IMR-90 (cell line): ENCODE measurements around the gene KAT6B. TPM values are rescaled to one million over a fixed set of nuclear protein-coding genes. Genes with fewer than 3 reads are reported as not detected.
A peak's percentile ranks its signal among the peaks of the same experiment; 100 is the strongest.

ENCODE experiments used
- ATAC-seq: fragments of 200-7000 bp; cut with Tn5 transposase; 2 replicates; pipeline ENCODE4 v1.9.1; 2020; ENCODE audit warnings: low read depth, mild to moderate bottlenecking, moderate library complexity
- BruUV-seq: library from RNA; stranded (reverse); fragments of 400-500 nt; replicated peaks from 2 replicates; lab custom pipeline; 2021; lab: Mats Ljungman, UMichigan
- CTCF ChIA-PET: fragments of 300-600 bp; formaldehyde crosslinking; extraction: SDS; loops from one replicate; lab custom pipeline; 2021; ENCODE audit warnings: antibody characterized with exemption; lab: Yijun Ruan, JAX
- POLR2A ChIA-PET: fragments of 300-600 bp; sonication (Branson Sonifier 250); formaldehyde crosslinking; loops from one replicate; lab custom pipeline; 2022; ENCODE audit warnings: antibody characterized with exemption; ENCODE audit not compliant: unreplicated experiment; lab: Charles Lee
- DNase-seq: peaks from one replicate; pipeline ENCODE4 v3.0.0; 2013
- H2AFZ ChIP-seq: replicated peaks from 2 replicates; pipeline ENCODE3; 2013; ENCODE audit warnings: low read length, mild to moderate bottlenecking; ENCODE audit not compliant: poor library complexity
- H2AK5ac ChIP-seq: 2 replicates; pipeline ENCODE4 v1.6.1; 2013; ENCODE audit warnings: low read depth, low read length, inconsistent platforms
- H2AK9ac ChIP-seq: replicated peaks from 2 replicates; pipeline ENCODE3; 2013; ENCODE audit warnings: mild to moderate bottlenecking, low read depth, low read length, moderate library complexity; ENCODE audit not compliant: poor library complexity
- H2BK120ac ChIP-seq: 2 replicates; pipeline ENCODE4 v1.6.1; 2013; ENCODE audit warnings: low read depth, low read length, inconsistent platforms
- H2BK15ac ChIP-seq: 3 replicates; pipeline ENCODE4 v1.6.1; 2013; ENCODE audit warnings: low read depth, low read length, inconsistent platforms
- H2BK20ac ChIP-seq: 2 replicates; pipeline ENCODE4 v1.6.1; 2013; ENCODE audit warnings: low read depth, mild to moderate bottlenecking, inconsistent platforms, low read length, moderate library complexity
- H2BK5ac ChIP-seq: 2 replicates; pipeline ENCODE4 v1.6.1; 2013; ENCODE audit warnings: mild to moderate bottlenecking, low read depth, low read length, inconsistent platforms; ENCODE audit not compliant: poor library complexity, severe bottlenecking
- H3K14ac ChIP-seq: replicated peaks from 2 replicates; pipeline ENCODE4 v1.6.1; 2013; ENCODE audit warnings: low read depth, low read length, inconsistent platforms
- H3K18ac ChIP-seq: 2 replicates; pipeline ENCODE4 v1.6.1; 2013; ENCODE audit warnings: low read depth, low read length, control low read depth
- H3K23ac ChIP-seq: 2 replicates; pipeline ENCODE4 v1.6.1; 2013; ENCODE audit warnings: low read depth, low read length, inconsistent platforms
- H3K27ac ChIP-seq: 2 replicates; pipeline ENCODE4 v1.5.1; 2013; ENCODE audit warnings: mild to moderate bottlenecking, control low read depth, low read length; ENCODE audit not compliant: insufficient read depth
- H3K27me3 ChIP-seq: 2 replicates; pipeline ENCODE4 v1.6.1; 2013; ENCODE audit warnings: low read length; ENCODE audit not compliant: control insufficient read depth, insufficient read depth
- H3K36me3 ChIP-seq: 2 replicates; pipeline ENCODE4 v1.6.1; 2013; ENCODE audit warnings: low read length, mixed read lengths; ENCODE audit not compliant: control insufficient read depth, insufficient read depth
- H3K4ac ChIP-seq: 2 replicates; pipeline ENCODE4 v1.6.1; 2013; ENCODE audit warnings: low read depth, low read length, inconsistent platforms
- H3K4me1 ChIP-seq: 2 replicates; pipeline ENCODE4 v1.6.1; 2013; ENCODE audit warnings: low read length, mixed read lengths; ENCODE audit not compliant: control insufficient read depth, insufficient read depth
- H3K4me2 ChIP-seq: 2 replicates; pipeline ENCODE4 v1.6.1; 2013; ENCODE audit warnings: low read depth, mild to moderate bottlenecking, control low read depth, low read length, moderate library complexity
- H3K4me3 ChIP-seq: 2 replicates; pipeline ENCODE4 v1.5.1; 2013; ENCODE audit warnings: low read depth, mild to moderate bottlenecking, control low read depth, low read length, moderate library complexity; ENCODE audit not compliant: insufficient read depth
- H3K56ac ChIP-seq: 2 replicates; pipeline ENCODE4 v1.6.1; 2013; ENCODE audit warnings: low read length, inconsistent platforms; ENCODE audit not compliant: insufficient read depth; ENCODE audit errors: extremely low read depth
- H3K79me1 ChIP-seq, 2 experiments: 2 replicates each; pipeline ENCODE4 v1.6.1; 2013; ENCODE audit warnings: low read length in 2 of 2, inconsistent platforms in 1 of 2, low read depth in 1 of 2
- H3K9ac ChIP-seq: 2 replicates; pipeline ENCODE4 v1.6.1; 2013; ENCODE audit warnings: low read depth, low read length, control low read depth
- H3K9me1 ChIP-seq: 2 replicates; pipeline ENCODE4 v1.6.1; 2013; ENCODE audit warnings: low read length, inconsistent platforms; ENCODE audit not compliant: insufficient read depth
- H3K9me3 ChIP-seq: 2 replicates; pipeline ENCODE4 v1.6.1; 2013; ENCODE audit warnings: low read length; ENCODE audit not compliant: control insufficient read depth, insufficient read depth
- H4K20me1 ChIP-seq: 2 replicates; pipeline ENCODE4 v1.6.1; 2013; ENCODE audit warnings: low read length, inconsistent platforms; ENCODE audit not compliant: insufficient read depth
- H4K5ac ChIP-seq: 2 replicates; pipeline ENCODE4 v1.6.1; 2013; ENCODE audit warnings: mild to moderate bottlenecking, low read depth, low read length, control low read depth
- H4K8ac ChIP-seq, 2 experiments: 2 replicates each; pipeline ENCODE4 v1.6.1; 2013; ENCODE audit warnings: low read depth in 2 of 2, low read length in 2 of 2, control low read depth in 1 of 2, inconsistent platforms in 1 of 2
- H4K91ac ChIP-seq: 2 replicates; pipeline ENCODE4 v1.6.1; 2013; ENCODE audit warnings: low read depth, low read length, inconsistent platforms; ENCODE audit not compliant: insufficient read depth
- BHLHE40 ChIP-seq: fragments of 150-350 bp; IDR thresholded peaks from 2 replicates; pipeline ENCODE4 v1.6.1; 2016; ENCODE audit warnings: mild to moderate bottlenecking, low read depth, low read length
- CEBPB ChIP-seq: IDR thresholded peaks from 2 replicates; pipeline ENCODE4 v1.6.1; 2012; ENCODE audit warnings: low read depth, low read length, improper control_type of control experiment
- CHD1 ChIP-seq: IDR thresholded peaks from 2 replicates; pipeline ENCODE4 v1.6.1; 2012; ENCODE audit warnings: low read depth, low read length, improper control_type of control experiment
- CTCF ChIP-seq: conservative IDR thresholded peaks from 2 replicates; pipeline ENCODE4 v1.5.1; 2012; ENCODE audit warnings: mild to moderate bottlenecking, low read depth, low read length, improper control_type of control experiment
- ELK1 ChIP-seq: fragments of 150-350 bp; IDR thresholded peaks from 2 replicates; pipeline ENCODE4 v1.6.1; 2016; ENCODE audit warnings: low read depth, mild to moderate bottlenecking, low read length, moderate library complexity, borderline replicate concordance
- FOS ChIP-seq: fragments of 150-350 bp; IDR thresholded peaks from 2 replicates; pipeline ENCODE4 v1.6.1; 2016; ENCODE audit warnings: low read depth, low read length
- MAFK ChIP-seq: IDR thresholded peaks from 2 replicates; pipeline ENCODE4 v1.6.1; 2012; ENCODE audit warnings: low read depth, low read length, improper control_type of control experiment
- MAZ ChIP-seq: IDR thresholded peaks from 2 replicates; pipeline ENCODE4 v1.6.1; 2012; ENCODE audit warnings: low read depth, mild to moderate bottlenecking, low read length, improper control_type of control experiment, moderate library complexity, borderline replicate concordance
- MXI1 ChIP-seq: IDR thresholded peaks from 2 replicates; pipeline ENCODE4 v1.6.1; 2012; ENCODE audit warnings: low read depth, mild to moderate bottlenecking, low read length, moderate library complexity, borderline replicate concordance
- POLR2A ChIP-seq: IDR thresholded peaks from 2 replicates; pipeline ENCODE4 v1.6.1; 2012; ENCODE audit warnings: mild to moderate bottlenecking, low read depth, low read length
- RAD21 ChIP-seq: IDR thresholded peaks from 2 replicates; pipeline ENCODE4 v1.6.1; 2012; ENCODE audit warnings: low read length, improper control_type of control experiment
- RCOR1 ChIP-seq: IDR thresholded peaks from 2 replicates; pipeline ENCODE4 v1.6.1; 2012; ENCODE audit warnings: mild to moderate bottlenecking, low read length, improper control_type of control experiment; ENCODE audit not compliant: insufficient replicate concordance
- SMC3 ChIP-seq: fragments of 150-350 bp; IDR thresholded peaks from 2 replicates; pipeline ENCODE4 v1.6.1; 2016; ENCODE audit warnings: low read depth, mild to moderate bottlenecking, antibody characterized with exemption, low read length, moderate library complexity
- WGBS, 2 experiments: methylation state at CpG; one replicate each; pipeline versions ENCODE4 v1.1.5 to v1.1.7; 2013; ENCODE audit warnings: missing lambda C conversion rate in 2 of 2; ENCODE audit not compliant: insufficient read length in 1 of 2; ENCODE audit errors: extremely low coverage in 2 of 2; 5-methylcytosine and 5-hydroxymethylcytosine counted together
- dilution Hi-C: fragments of 300-500 bp; cut with HindIII; formaldehyde crosslinking; loops from one replicate; pipeline ENCODE4 v1.14.3; 2018; ENCODE audit warnings: low sequenced_read_pairs; ENCODE audit not compliant: unreplicated experiment
- in situ Hi-C: fragments of 300-500 bp; cut with MboI; formaldehyde crosslinking; loops from 3 replicates; pipeline ENCODE4 v1.14.3; 2019; ENCODE audit warnings: low sequenced_read_pairs, inconsistent platforms, mixed read lengths
- intact Hi-C: fragments of 100-400 bp; cut with micrococcal nuclease; formaldehyde crosslinking; loops from 2 replicates; pipeline ENCODE4 v1.10.0; 2022
- polyA plus RNA-seq, 3 experiments: library from polyadenylated mRNA; depleted of rRNA; stranded (reverse); fragments of >200 nt; gene quantifications; 2 replicates each; pipeline ENCODE4 v1.2.3, GENCODE V29; 2012; ENCODE audit warnings: low replicate concordance in 1 of 3
- total RNA-seq: library from RNA; depleted of rRNA; stranded (reverse); fragments of >200 nt; gene quantifications from 2 replicates; pipeline ENCODE4 v1.2.3, GENCODE V29; 2012

The KAT6B gene
- total and polyA plus RNA-seq, 2 of the 4 experiments (the other 2 are of a cell fraction): 8.8 to 28.1 TPM

DNA sequence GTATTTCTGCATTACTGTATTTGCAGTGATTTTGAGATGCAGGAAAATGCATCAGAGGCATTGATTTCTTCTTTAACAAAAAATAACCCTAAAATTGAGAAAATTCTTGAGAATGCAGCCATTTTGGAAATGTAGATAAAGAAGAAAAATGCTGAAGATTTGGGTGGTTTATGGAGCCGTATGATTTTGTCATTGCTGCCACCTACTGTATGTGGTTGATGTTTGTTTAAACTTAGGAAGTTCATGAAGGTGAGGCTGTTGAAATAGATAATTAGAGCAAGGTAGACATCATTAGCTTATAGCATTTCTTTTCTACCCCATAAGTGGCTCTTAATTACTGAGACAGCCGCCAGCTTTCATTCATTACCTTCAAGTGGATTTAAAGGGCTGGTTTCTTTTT lies 193.0 kb downstream of the KAT6B start:
- Histone ChIP-seq H4K5ac (no peak overlapping the region), H3K9me1 (peaks cover 4% of the 10 kb centered on the region; the same call in 1 of the 2 replicates), H4K91ac (no peak overlapping the region), H4K8ac (no peak overlapping the region), H3K4me1 (peaks cover 7% of the 10 kb centered on the region), H3K4ac (no peak overlapping the region), H3K4me2 (no peak overlapping the region), H2AK5ac (no peak overlapping the region), H3K56ac (no peak overlapping the region), H2BK5ac (no peak overlapping the region), H2BK20ac (no peak overlapping the region), H3K18ac (no peak overlapping the region), H3K9ac (no peak overlapping the region), H3K23ac (no peak overlapping the region), H2BK15ac (no peak overlapping the region), H3K36me3 (peaks cover 27% of the 10 kb centered on the region), H2AFZ (no peak overlapping the region), H3K4me3 (no peak overlapping the region), H3K9me3 (no peaks in the 10 kb centered on the region), H3K14ac (no peak overlapping the region), H2BK120ac (no peak overlapping the region), H4K20me1 (no peaks in the 10 kb centered on the region), H3K79me1 (peaks cover 8 to 29% of the 10 kb centered on the region in 2 experiments; a peak in 2 of 4 replicates), H3K27me3 (no peaks in the 10 kb centered on the region), H3K27ac (no peak overlapping the region), H2AK9ac (no peak overlapping the region)
- dilution Hi-C loops: no loop called here
- ATAC-seq: no peak
- intact Hi-C loops: no loop called here
- peak; percentile 41 for DNase-seq
- TF ChIP-seq MAFK (no peak), FOS (no peak), RCOR1 (no peak), MXI1 (no peak), SMC3 (peak; percentile 51), RAD21 (peak; percentile 60), CHD1 (no peak), CEBPB (no peak), BHLHE40 (no peak), ELK1 (no peak), CTCF (peak; percentile 51), MAZ (no peak), POLR2A (no peak)
- CTCF ChIA-PET: interaction anchor here (0.6 to 1.3 kb wide), 3 partner anchors 10 to 395 kb away, joined by 3 read pairs; no protein-coding TSS in a partner anchor
- no CpG with 5 or more reads among the region's 2 CpGs for WGBS, 2 experiments
- BruUV-seq: no TSS peak
- POLR2A ChIA-PET: interaction anchor here (0.7 kb wide), 1 partner anchor 1991 kb away, joined by 7 read pairs; no protein-coding TSS in a partner anchor
- in situ Hi-C loops: no loop called here
